HT-29 (cell line): ENCODE results near the gene SGPP2. TPM values are rescaled to one million over a fixed set of nuclear protein-coding genes. Genes with fewer than 3 reads are reported as not detected.
"Not testable (repeated sequence)": the region's sequence is repeated elsewhere in the genome, so short reads cannot be mapped to it uniquely, and the experiment has no call there.

Source experiments
- DNase-seq: peaks from one replicate; pipeline ENCODE4 v3.0.0-alpha.2; 2015; ENCODE audit warnings: low spot score
- small RNA-seq: library from RNA; depleted of rRNA; stranded (forward); fragments of <200 nt; gene quantifications from one replicate; pipeline ENCODE3, GENCODE V24; 2014
- total RNA-seq: library from RNA; depleted of rRNA; stranded (reverse); fragments of >200 nt; shearing (Covaris generic); gene quantifications from 2 replicates; pipeline ENCODE4 v1.2.3, GENCODE V29; 2014; rRNA removed

The SGPP2 gene
- total RNA-seq, 1 experiment from 2014 or later, result 23.6 TPM

DNA sequence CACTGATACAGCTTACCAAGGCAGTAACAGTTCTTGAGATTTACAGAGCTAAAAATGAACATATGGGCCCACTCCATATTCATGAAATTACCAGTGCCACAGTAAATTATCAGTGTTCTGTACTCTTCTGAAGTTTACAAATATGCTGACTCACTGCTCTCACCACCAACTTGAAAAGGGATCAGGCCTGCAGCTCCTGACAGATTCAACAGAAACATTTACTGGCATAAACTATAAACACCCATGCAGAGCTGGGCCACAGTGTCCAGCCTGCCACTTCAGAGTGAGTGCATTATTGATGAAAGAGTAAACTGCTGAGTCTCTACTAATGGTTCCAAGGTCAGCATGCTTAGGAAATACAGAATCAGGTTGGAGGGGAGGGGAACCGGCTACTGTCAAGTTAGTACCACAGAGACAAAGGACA, 148.4 kb downstream of the SGPP2 start:
- DNase-seq, result peak; percentile 8

DNA sequence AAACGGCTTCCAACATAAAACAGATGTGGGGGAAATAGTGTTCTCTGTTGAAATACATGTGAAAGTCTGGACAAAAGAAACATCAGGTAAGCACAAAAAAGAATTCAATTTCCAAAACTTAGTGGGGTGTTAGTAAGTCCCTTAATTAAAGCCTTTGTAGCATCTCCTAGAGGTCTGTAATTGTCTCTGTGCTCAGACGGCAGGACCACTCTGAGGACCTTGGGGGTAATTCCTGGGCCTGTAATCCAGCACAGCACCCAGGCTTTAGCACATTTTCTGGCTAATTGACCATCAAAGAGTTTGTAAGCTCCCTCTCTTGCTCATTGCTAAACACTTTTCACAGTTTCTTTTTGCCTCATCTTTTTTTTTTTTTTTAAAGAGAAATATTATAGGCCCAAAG, 151.3 kb downstream of the SGPP2 start:
- DNase-seq, result no peak

DNA sequence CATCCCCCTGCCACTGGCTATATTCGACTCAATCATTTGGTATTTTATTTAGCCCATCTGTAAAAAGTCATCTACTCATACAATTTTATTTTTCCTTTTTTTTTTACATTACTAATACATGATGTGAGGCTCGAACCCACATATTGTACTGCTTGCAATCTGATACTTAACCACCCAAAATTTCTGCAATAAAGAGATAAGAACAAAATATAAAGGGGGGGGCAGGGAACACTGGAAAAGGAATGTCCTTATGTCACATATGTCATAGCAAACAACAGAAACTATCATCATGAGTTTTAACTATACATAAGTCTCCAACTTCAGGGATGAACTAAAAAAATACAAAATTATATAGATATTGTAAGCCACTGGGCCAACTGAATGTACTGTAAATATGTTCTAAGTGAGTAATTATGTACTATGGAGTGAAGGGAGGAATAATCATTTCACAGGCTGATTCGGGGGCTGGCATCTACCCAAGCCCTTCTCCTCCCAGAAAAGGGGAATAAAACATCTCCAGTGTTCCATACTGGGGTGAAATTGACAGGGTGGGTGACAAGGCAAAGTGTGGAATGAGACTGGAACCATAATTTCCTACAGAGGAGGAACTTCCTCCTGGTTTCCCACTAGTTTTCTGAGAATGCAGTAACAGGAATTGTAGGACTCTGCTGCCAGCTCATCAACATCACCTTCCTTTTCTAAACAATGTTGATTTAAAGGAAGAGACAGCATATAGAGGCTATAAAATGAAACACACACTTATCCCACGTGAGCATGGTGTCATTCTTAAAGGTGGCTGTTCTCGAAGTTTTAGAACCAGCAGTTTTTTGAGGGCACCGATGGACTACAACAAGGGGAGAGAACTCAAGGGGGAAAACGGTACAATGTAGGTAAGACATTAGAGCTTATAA, 152.1 kb downstream of the SGPP2 start:
- no peak for DNase-seq

DNA sequence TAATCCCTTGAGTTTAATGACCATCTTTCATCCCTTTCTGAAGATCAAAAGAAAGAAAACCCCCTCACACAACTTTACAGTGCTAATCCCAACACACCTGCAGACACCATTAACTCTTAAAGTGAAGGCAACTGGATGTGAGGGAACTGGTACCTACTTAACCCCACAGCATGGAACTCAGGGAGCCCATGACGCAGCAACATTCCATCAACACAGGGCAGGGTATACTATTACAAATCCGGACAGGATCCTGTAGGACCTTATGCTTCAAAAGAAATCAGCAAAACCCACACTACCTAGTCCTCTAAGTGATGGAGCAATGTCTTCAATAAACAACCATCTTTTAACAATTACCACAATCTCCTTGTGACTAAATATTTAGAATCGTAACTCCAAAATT, 153.0 kb downstream of the SGPP2 start:
- DNase-seq, result no peak

DNA sequence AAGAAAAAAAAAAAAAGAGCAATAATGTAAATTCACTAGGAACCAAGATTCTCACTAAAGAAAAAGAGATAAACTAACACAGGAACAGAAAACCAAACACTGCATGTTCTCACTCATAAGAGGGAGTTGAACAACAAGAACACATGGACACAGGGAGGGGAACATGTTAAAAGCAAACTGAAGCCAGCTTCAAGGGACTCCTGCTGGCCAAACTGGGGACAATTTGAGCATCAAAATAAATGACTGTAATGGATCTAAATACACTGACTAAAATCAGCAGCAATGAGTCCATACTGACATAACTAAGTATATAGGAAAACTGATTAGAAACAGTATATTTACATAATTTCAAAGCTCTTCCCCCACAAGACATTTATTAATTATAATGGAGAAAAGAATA, 158.6 kb downstream of the SGPP2 start:
- peak; percentile 40 for DNase-seq

DNA sequence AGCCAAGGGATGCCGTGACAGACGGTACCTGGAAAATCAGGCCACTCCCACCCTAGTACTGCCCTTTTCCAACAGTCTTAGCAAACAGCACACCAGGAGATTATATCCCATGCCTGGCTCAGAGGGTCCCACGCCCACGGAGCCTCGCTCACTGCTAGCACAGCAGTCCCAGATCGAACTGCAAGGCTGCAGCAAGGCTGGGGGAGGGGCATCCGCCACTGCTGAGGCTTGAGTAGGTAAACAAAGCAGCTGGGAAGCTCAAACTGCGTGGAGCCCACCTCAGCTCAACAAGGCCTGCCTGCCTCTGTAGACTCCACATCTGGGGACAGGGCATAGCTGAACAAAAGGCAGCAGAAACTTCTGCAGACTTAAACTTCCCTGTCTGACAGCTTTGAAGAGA, 160.2 kb downstream of the SGPP2 start:
- DNase-seq, result not testable (repeated sequence)

DNA sequence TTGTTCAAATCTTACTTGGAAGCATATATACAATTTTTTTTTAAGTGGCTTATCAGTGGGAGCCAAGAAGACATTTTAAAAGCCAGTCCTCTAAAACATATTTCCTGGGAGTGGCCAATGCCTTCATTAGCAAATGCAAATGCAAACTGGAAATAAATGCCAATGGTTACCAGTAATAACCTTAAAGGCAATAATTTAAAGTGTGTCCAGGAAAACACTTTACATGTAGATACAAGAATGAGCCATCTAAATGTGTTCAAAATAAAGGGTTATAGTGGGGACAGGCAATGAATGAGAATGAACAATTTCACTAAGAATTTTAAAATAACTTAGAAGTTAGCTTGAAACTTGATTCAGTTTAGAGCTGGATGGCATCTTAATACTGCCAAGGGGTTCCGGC, 167.3 kb downstream of the SGPP2 start:
- no peak for DNase-seq

DNA sequence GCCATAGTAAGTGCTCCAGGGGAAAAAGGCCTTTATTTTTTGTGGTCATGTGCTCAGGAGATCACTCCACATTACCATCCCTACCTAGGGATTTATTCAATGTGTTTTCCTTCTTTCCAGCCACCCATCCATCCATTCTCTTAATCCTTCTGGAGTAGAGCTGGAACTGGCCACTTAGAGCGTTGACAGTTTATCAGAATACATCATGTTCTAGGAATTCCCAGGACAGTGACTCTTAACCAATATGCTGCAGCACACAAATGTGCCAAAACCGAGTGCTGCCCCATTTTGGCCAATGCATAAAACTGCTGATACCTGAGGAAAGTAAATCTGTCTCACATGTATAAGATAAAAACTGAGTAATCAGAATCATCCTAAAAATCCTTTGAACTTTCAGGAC, 167.8 kb downstream of the SGPP2 start:
- DNase-seq, result no peak

DNA sequence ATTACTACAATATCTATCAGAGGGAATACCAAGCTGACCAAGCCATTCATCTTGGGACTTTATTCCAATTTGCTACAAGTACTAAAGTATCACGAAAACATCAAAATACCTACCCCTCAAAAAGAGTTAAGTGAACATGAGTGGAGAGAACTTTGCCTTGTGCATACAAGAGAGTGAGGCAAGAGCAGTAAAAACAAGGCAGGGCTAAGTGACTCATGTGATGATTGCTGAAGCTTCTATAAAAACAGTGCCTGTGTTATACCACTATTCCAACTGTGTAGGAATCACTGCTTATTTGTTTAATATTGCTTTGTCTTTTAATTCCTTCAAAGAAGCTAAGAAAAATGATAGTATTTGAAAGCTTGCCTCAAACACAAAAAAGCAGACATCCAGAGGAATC, 170.3 kb downstream of the SGPP2 start:
- no peak for DNase-seq

DNA sequence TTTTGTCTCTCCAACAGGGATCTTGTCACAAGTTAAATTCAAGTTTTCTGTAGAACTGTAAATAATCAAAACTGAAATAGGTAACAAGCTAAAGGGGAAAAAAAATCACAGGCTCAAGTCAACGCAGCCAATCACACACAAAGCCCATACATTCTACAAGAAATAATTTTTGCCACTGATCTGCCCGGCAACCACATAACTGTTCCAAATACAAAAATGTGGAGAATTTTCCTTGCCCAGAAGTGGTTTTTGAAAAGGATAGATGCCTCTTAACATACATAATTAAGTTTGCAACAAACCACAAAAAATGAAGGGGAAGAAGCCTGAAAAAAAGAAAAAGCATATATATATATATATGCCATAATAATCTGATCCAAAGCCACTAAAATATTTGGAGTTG, 171.2 kb downstream of the SGPP2 start:
- DNase-seq, result no peak

DNA sequence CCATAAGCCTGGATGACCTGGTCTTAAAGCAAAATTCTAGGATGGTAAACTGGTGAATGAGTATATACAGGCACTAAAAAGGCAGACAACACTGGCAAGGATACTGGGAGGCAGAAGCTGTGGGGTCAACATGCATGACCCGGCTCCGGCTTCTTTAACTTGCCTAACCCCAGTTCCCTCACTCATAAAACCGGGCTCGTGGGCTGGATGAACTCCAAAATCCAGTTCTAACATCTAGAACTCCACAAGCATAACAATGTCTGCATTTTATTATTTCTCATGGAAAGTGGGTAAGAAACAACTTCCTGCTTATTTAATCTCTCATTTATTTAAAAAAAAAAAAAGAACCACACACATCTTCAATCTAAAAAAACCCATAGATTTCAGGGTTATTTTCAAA, 174.3 kb downstream of the SGPP2 start:
- DNase-seq, result no peak

DNA sequence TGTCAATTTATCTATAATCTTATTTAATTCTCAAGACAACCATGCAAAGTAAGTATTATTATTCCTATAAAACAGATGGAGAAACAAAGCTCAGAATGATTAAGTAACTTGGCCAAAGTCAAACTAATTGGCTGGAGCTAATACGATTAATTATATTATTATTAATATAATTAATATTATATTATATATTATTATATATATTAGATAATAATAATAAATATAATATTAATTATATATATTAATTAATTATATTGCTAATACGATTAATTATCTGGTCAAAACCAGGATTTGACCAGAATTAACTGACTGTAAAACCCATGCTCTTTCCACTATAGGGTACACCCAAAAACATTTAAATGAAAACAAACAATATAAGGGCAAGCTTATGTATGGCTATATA, 179.2 kb downstream of the SGPP2 start:
- DNase-seq, result no peak

DNA sequence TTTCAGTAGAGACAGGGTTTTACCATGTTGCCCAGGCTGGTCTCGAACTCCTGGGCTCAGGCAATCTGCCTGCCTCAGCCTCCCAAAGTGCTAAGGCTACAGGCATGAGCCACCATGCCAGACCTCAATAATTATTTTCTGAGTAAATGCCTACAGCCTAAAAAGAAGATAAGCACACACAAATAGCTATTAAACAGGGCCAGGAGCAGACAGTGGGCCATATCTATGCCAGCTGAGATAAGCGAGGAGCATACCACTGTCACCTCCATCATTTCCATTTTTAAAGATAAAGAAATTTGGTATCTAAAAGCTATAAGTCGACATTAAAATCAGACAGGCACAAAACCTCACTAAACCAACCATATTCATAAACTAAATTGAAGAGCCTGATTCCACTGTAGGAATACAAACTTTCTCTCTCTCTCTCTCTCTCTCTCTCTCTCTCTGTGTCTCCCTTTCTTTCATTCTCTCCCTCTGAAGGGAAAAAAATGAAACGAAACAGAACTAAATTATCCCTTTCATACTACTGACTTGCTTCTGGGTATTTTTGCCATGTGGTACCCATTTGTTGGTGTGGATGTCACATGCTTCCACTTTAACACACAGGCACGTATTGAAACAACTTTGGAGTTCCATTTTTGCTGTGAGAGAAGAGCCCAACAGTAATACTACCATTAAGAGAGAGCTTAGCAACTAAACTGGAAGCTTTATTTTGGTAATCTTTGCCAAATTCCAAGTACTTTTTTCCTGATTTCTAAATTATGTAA, 180.6 kb downstream of the SGPP2 start:
- DNase-seq, result no peak

DNA sequence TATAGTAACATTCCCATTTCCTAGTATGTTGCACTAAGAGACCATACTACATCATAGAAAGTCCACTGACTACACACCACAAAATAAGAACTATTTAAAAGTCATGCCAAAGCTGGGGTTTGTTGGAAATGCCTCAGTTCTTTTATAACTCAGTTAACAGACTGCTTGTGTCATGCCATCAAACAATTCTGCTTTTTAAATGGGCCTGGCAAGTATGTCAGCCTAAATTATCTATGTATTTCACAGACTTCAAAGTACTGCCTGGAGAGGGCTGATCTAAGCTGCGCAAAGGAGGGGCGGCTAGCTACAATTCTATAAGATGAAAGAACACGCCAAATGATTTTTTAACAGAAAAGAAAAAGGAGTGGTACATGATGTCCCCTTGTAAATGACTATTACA, 182.0 kb downstream of the SGPP2 start:
- DNase-seq, result no peak

DNA sequence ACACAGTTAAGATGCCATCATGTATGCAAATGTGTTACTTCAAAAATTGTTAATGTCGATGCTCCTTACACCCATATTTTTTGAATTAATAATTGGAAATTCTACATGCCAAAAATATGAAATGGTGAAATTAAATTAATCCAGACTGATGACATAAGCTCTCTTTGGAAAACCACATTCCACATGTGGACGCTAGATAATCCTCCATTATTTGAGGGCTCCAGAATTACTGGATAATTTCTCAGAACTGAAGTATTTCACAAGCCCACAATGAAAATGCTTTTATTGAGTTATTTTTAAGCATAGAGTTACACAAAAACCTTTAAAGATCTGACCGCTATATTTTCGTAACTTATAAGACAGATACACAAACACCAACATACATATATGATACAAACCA, 183.7 kb downstream of the SGPP2 start:
- DNase-seq, result no peak

DNA sequence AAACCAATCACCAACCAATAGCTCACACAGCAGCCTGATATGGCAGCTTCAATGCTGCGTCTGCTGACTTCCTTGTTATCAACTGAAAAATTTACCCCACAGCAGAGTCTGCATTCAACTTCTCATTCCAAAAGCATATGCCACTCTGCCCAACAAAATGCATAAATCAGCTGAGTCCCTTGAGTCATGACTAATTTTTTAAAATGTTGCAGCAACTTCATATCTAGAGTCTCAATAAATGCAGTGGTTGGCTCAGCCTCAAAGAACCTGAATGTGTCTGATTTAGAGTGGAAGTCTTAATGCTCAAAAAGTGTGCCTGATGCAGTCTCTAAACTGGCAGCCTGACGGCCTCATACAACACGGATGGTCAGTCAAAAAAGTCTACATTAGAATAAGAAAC, 185.0 kb downstream of the SGPP2 start:
- DNase-seq, result no peak

Small RNAs within 50 kb of the gene (small RNA-seq; reads per million reads assigned to genes)
- not detected for gene RF00019
- not detected for gene RNU6-619P

Other genes with a start within 250 kb of the SGPP2 start
- gene PAX3, start 125.5 kb upstream of the SGPP2 start, total RNA-seq, result not detected in 2 replicates
- gene FARSB, start 231.5 kb downstream of the SGPP2 start, total RNA-seq, result 10.0 and 11.1 TPM in 2 replicates
- gene MOGAT1, start 247.1 kb downstream of the SGPP2 start, total RNA-seq, result not detected in 2 replicates